ENCODE measurements around the gene FAM222A.

FAM222A gene

GRCh38 chr12:109777544-109777943 lies 63.9 kb downstream of the FAM222A start:
- Mint-ChIP-seq H3K27ac (no peak overlapping the region), H3K4me1 (peaks cover 7% of the 10 kb centered on the region), H3K36me3 (no peaks in the 10 kb centered on the region), H3K27me3 (peaks cover 8% of the 10 kb centered on the region), H3K4me3 (peak overlapping the region; percentile 4), H3K9me3 (no peaks in the 10 kb centered on the region)
- no peak for DNase-seq (ENCODE audit: low spot score in 2 of 2)
- no peak for ATAC-seq (ENCODE audit: low read depth)

GRCh38 chr12:109778684-109779083 lies 65.1 kb downstream of the FAM222A start:
- no peak overlapping the region for H3K4me3 Mint-ChIP-seq
- no peak overlapping the region for H3K27ac Mint-ChIP-seq
- H3K27me3 Mint-ChIP-seq: peaks cover 11% of the 10 kb centered on the region
- H3K36me3 Mint-ChIP-seq: no peaks in the 10 kb centered on the region
- no peaks in the 10 kb centered on the region for H3K9me3 Mint-ChIP-seq
- no peak for DNase-seq (ENCODE audit: low spot score in 2 of 2)
- H3K4me1 Mint-ChIP-seq: peaks cover 5% of the 10 kb centered on the region
- no peak for ATAC-seq (ENCODE audit: low read depth)

- peaks cover 11% of the 10 kb centered on the region for H3K27me3 Mint-ChIP-seq
- ATAC-seq (ENCODE audit: low read depth) (no peak), DNase-seq (ENCODE audit: low spot score in 2 of 2) (no peak)
- H3K9me3 Mint-ChIP-seq: no peaks in the 10 kb centered on the region
- H3K4me1 Mint-ChIP-seq: peaks cover 3% of the 10 kb centered on the region
- H3K27ac Mint-ChIP-seq: no peak overlapping the region
- H3K4me3 Mint-ChIP-seq: no peak overlapping the region
- H3K36me3 Mint-ChIP-seq: no peaks in the 10 kb centered on the region
Observed at GRCh38 chr12:109779382-109779781, 65.8 kb downstream of the FAM222A start.

DNA sequence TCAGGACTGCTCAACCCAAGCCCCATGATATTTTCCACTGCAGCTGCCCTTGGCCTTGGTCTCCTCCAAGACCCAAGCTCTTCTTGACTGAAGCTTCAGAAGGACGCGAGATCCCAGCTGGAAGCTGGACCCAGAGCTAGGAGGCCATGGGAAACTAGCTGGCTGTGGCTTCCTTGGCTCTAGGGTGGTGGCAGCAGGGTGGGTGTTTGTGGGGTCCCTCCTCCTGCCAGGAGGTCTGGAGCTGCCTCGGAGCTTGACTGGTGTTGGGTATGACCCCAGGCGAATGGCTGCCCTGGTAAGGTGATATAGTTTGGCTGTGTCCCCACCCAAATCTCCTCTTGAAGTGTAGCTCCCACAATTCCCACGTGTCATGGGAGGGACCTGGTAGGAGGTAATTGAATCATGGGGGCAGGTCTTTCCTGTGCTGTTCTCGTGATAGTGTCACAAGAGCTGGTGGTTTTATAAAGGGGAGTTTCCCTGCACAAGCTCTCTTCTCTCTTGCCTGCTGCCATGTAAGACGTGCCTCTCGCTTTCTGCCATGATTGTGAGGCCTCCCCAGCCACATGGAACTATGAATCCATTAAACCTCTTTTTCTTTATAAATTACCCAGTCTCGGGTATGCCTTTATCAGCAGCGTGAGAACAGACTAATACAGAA lies 68.2 kb downstream of the FAM222A start:
- no peaks in the 10 kb centered on the region for H3K36me3 Mint-ChIP-seq
- H3K4me3 Mint-ChIP-seq: no peak overlapping the region
- ATAC-seq (ENCODE audit: low read depth) (no peak), DNase-seq (ENCODE audit: low spot score in 2 of 2) (no peak)
- H3K4me1 Mint-ChIP-seq: peaks cover 3% of the 10 kb centered on the region
- peaks cover 8% of the 10 kb centered on the region for H3K27me3 Mint-ChIP-seq
- no peaks in the 10 kb centered on the region for H3K9me3 Mint-ChIP-seq
- peak overlapping the region; percentile 30 for H3K27ac Mint-ChIP-seq

DNA sequence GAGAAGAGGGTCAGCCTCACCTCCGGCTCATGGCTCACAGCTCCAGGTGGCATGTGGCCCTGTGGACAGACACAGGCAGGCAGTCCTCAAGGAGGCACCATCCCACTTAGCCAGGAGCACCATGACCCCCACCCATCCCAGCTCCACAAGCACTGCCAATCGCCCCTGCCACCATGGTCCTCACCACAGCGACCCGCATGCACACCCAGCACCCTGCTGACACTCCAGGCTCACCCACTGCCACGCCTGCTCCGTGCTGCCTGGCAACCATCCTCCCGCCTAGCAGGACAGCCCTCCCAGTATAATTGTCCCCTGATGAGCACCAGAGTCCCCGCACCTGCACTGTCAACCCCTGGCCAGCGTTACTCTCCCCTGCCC lies 68.7 kb downstream of the FAM222A start:
- H3K4me3 Mint-ChIP-seq: no peak overlapping the region
- no peak for ATAC-seq (ENCODE audit: low read depth)

DNA sequence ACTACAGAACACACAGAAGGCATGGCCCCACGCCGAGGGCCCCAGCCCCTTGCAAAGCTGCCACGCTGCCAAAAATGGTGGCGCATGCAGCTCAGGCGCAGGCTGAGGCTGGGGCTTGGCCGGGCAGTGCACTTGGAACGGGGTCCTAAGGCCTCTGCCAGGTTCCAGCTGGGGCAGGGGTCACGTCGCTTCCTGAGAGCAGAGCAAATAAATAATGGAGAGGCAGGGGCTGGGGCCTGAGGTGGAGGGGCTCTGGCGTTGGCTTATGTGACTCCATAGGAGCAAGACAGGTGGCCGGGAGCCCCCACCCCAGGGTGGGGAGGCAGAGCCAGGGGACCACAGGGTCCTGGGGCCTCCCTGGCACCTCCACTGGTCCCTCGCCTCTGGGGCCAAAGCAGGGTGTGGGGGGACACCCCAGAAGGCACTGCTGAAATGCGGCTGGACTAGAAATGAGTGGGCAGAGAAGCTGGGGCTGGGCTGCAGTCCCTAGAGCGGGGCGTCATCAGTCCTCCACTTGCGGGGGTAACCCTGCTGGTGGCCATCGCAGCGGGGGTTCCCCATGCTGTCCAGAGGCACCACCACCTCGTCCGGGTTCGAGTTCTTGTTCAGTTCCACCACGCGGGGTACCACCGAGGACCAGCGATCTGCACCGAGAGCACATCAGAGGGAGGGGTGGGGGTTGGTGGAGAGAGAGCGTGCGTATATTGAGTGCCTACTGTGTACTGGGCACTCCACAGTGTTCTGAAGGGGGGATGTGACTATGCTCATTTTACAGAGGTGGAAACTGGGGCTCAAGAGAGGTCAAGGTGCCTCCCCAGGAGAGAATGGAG lies 69.7 kb downstream of the FAM222A start:
- no peaks in the 10 kb centered on the region for H3K9me3 Mint-ChIP-seq
- ATAC-seq (ENCODE audit: low read depth) (no peak), DNase-seq (ENCODE audit: low spot score in 2 of 2) (no peak)
- H3K27ac Mint-ChIP-seq: no peak overlapping the region
- peaks cover 8% of the 10 kb centered on the region for H3K27me3 Mint-ChIP-seq
- no peaks in the 10 kb centered on the region for H3K4me1 Mint-ChIP-seq
- no peak overlapping the region for H3K4me3 Mint-ChIP-seq
- H3K36me3 Mint-ChIP-seq: no peaks in the 10 kb centered on the region

More for the DNA sequence above, 68.7 kb downstream of the FAM222A start:
- Mint-ChIP-seq H3K9me3 (no peaks in the 10 kb centered on the region), H3K4me1 (peaks cover 3% of the 10 kb centered on the region), H3K36me3 (no peaks in the 10 kb centered on the region), H3K27ac (peak overlapping the region; percentile 30), H3K27me3 (peaks cover 8% of the 10 kb centered on the region)
- DNase-seq (ENCODE audit: low spot score in 2 of 2): no peak

GRCh38 chr12:109783965-109784244 lies 70.3 kb downstream of the FAM222A start:
- DNase-seq (ENCODE audit: low spot score in 2 of 2): no peak
- H3K36me3 Mint-ChIP-seq: no peaks in the 10 kb centered on the region
- peaks cover 10% of the 10 kb centered on the region for H3K27me3 Mint-ChIP-seq
- ATAC-seq (ENCODE audit: low read depth): no peak
- no peak overlapping the region for H3K4me3 Mint-ChIP-seq
- H3K27ac Mint-ChIP-seq: no peak overlapping the region
- H3K9me3 Mint-ChIP-seq: no peaks in the 10 kb centered on the region
- H3K4me1 Mint-ChIP-seq: no peaks in the 10 kb centered on the region

DNA sequence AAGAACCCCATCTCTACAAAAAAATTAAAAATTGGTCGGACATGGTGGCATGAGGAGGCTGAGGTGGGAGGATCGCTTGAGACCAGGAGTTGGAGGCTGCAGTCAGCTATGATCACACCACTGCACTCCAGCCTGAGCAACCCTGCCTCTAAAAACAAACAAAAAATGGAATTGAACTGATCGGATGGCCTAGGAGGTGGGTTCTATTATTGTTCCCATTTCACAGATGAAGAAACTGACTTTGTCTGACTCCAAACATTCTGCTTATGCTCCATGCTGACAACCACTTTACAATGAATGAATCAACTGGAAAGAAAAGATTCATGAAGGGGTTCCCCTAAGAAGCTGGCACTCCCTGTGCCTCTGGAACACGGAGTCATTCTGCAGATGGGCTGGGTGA lies 72.2 kb downstream of the FAM222A start:
- H3K9me3 Mint-ChIP-seq: no peaks in the 10 kb centered on the region
- H3K36me3 Mint-ChIP-seq: no peaks in the 10 kb centered on the region
- no peak overlapping the region for H3K4me3 Mint-ChIP-seq
- no peak for DNase-seq (ENCODE audit: low spot score in 2 of 2)
- no peak overlapping the region for H3K27ac Mint-ChIP-seq
- H3K4me1 Mint-ChIP-seq: no peaks in the 10 kb centered on the region
- no peak for ATAC-seq (ENCODE audit: low read depth)
- peaks cover 14% of the 10 kb centered on the region for H3K27me3 Mint-ChIP-seq

DNA sequence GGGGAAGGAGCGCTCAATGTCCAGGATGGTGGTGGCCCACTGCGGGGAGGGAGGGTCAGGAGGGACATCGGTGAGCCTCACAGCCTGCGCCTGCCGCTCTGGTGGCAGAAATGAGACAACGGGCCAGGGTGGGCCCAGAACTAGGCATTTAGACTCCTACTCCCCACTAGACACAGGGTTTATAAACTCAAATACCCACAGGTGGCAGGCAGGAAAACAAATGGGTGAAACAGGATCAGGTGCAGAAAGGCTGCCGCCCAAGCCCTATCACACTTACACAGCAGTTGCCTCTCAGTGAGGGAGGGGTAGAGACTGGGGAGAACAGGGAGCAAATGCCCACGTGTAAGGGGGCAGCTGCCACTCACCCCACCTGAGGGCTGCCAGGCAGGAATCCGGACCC lies 73.2 kb downstream of the FAM222A start:
- no peak for DNase-seq (ENCODE audit: low spot score in 2 of 2)
- no peak overlapping the region for H3K27ac Mint-ChIP-seq
- H3K36me3 Mint-ChIP-seq: no peaks in the 10 kb centered on the region
- H3K9me3 Mint-ChIP-seq: no peaks in the 10 kb centered on the region
- ATAC-seq (ENCODE audit: low read depth): no peak
- peaks cover 14% of the 10 kb centered on the region for H3K27me3 Mint-ChIP-seq
- no peaks in the 10 kb centered on the region for H3K4me1 Mint-ChIP-seq
- no peak overlapping the region for H3K4me3 Mint-ChIP-seq

DNA sequence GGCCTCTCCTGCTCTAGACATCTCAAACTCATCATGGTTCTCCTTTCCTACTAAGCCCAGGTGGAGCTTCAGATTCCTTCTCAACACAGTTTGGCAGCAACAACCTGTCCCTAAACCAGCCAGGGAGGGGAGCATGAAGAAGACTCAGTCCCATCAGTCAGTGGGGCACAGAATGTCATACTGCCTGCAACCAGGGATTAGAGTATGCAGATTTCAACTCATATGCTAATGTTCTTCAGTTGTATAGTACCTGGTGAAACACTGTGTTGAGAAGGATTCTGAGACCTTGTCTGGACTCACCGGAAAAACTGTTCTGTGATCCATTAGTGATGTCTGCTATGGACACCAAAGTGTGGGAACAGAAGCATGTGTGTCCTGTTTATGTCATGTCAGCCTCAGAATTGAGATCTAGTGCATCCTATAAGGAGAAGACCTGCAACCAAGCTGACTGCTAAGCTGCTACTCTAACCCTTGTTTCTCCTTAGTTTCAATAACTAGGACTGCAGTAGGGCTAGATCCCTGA lies 76.0 kb downstream of the FAM222A start:
- Mint-ChIP-seq H3K9me3 (no peaks in the 10 kb centered on the region), H3K4me3 (no peak overlapping the region), H3K4me1 (no peaks in the 10 kb centered on the region), H3K27me3 (peaks cover 12% of the 10 kb centered on the region), H3K27ac (no peak overlapping the region), H3K36me3 (peaks cover 1% of the 10 kb centered on the region)
- no peak for DNase-seq (ENCODE audit: low spot score in 2 of 2)
- ATAC-seq (ENCODE audit: low read depth): no peak

GRCh38 chr12:109792992-109793391 lies 79.4 kb downstream of the FAM222A start:
- Mint-ChIP-seq H3K4me1 (no peaks in the 10 kb centered on the region), H3K36me3 (peaks cover 1% of the 10 kb centered on the region), H3K4me3 (no peak overlapping the region), H3K27ac (no peak overlapping the region), H3K9me3 (no peaks in the 10 kb centered on the region), H3K27me3 (peaks cover 14% of the 10 kb centered on the region)
- no peak for DNase-seq (ENCODE audit: low spot score in 2 of 2)
- ATAC-seq (ENCODE audit: low read depth): no peak

DNA sequence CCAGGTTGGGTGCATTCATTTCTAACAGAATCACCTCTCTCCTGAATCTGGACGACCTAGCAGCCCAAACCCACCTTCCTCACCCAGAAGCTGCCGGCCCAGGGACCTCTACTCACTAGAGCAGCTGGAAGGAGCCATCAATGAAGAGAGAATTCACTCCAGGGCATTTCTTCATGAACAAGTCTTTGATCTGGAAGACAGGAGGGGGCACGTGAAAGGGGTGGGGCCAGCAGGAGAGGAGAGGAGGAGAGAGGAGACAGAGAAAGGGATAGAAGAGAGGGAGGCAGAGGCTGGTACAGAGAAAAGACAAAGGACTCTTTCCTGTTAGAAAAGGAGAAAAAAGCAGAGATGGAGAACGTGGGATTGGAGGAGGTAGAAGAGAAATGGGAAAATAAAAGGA lies 79.8 kb downstream of the FAM222A start:
- ATAC-seq (ENCODE audit: low read depth): no peak
- Mint-ChIP-seq H3K36me3 (peaks cover 1% of the 10 kb centered on the region), H3K4me1 (no peaks in the 10 kb centered on the region), H3K27me3 (peaks cover 14% of the 10 kb centered on the region), H3K9me3 (no peaks in the 10 kb centered on the region), H3K4me3 (no peak overlapping the region), H3K27ac (no peak overlapping the region)
- DNase-seq (ENCODE audit: low spot score in 2 of 2): no peak

DNA sequence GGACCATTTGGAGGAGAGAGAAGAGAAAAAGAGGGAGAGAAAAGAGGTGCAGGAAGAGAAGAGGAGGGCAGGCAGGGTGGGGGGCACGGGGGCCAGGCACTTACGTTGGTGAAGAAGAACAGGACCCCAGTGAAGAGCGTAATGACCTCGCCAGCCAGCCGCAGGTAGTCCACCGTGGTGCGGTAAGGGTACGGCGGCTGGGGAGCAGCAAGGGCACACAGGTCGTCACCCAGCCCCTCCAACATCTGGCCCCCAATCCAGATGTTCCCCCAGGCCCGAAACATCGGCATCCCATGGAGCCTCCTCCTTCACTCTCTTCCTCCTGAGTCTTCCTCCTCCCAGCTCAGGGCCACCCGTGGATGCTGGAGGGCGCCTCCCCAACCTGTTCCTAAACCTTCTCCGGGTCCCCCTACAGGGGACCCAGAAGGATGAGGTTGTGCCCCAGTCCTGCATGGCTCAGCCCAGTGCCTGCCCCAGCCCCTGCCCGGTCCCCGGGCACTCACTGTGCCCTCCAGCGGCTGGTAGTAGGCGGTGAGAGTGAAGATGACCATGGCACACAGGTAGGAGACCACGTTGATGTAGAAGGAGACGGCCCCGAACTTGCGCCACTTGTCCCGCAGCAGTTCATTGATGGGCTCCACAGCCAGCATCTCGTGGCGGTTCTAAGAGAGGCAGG lies 80.3 kb downstream of the FAM222A start:
- Mint-ChIP-seq H3K4me1 (no peaks in the 10 kb centered on the region), H3K9me3 (no peaks in the 10 kb centered on the region), H3K27ac (no peak overlapping the region), H3K36me3 (peaks cover 1% of the 10 kb centered on the region), H3K27me3 (peaks cover 15% of the 10 kb centered on the region), H3K4me3 (no peak overlapping the region)
- DNase-seq (ENCODE audit: low spot score in 2 of 2) (no peak), ATAC-seq (ENCODE audit: low read depth) (no peak)

DNA sequence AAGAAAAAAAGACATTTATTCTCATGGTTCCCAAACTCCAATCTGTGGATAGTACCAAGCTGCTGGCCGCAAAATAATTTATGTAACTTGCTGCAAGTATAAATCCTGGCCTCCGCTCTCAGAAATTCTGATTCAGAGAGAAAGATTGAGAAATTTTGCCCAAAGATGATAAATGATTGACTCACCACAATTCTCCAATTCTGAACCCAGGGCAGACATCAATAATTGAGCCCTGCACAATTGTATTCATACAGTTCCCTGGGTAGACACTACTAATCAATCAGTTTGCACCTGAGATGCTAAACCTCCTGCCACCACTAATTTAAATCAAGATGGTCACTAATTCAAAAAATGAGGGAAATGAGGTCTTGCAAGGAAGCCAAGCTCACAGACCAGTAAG lies 81.4 kb downstream of the FAM222A start:
- H3K36me3 Mint-ChIP-seq: peaks cover 1% of the 10 kb centered on the region
- H3K4me1 Mint-ChIP-seq: no peaks in the 10 kb centered on the region
- no peaks in the 10 kb centered on the region for H3K9me3 Mint-ChIP-seq
- no peak overlapping the region for H3K27ac Mint-ChIP-seq
- DNase-seq (ENCODE audit: low spot score in 2 of 2) (no peak), ATAC-seq (ENCODE audit: low read depth) (no peak)
- no peak overlapping the region for H3K4me3 Mint-ChIP-seq
- peaks cover 12% of the 10 kb centered on the region for H3K27me3 Mint-ChIP-seq
